A673 (cell line): ENCODE measurements around the gene PLEKHH2. TPM values are rescaled to one million over a fixed set of nuclear protein-coding genes. Genes with fewer than 3 reads are reported as not detected.

Experiments used
- BruUV-seq: library from RNA; stranded (reverse); fragments of 400-500 nt; replicated peaks from 2 replicates; lab custom pipeline; 2021; lab: Mats Ljungman, UMichigan
- CTCF ChIA-PET: fragments of 300-600 bp; sonication (Branson Sonifier 250); formaldehyde crosslinking; loops from one replicate; lab custom pipeline; 2022; ENCODE audit warnings: antibody characterized with exemption; lab: Charles Lee
- POLR2A ChIA-PET: fragments of 300-600 bp; sonication (Branson Sonifier 250); formaldehyde crosslinking; loops from one replicate; lab custom pipeline; 2022; ENCODE audit warnings: antibody characterized with exemption; ENCODE audit not compliant: low non-redundant PET; lab: Charles Lee
- DNase-seq: peaks from one replicate; pipeline ENCODE4 v3.0.0-alpha.2; 2015; ENCODE audit warnings: low spot score
- H3K27ac ChIP-seq: fragments of 200-600 bp; sonication (generic); 2 replicates; pipeline ENCODE4 v1.5.1; 2016; ENCODE audit warnings: mixed run types, low read depth, mild to moderate bottlenecking, mixed read lengths, antibody characterized with exemption, low read length; ENCODE audit not compliant: poor library complexity, severe bottlenecking
- H3K27me3 ChIP-seq: fragments of 200-600 bp; sonication (generic); replicated peaks from 2 replicates; pipeline ENCODE4 v1.6.1; 2017; ENCODE audit warnings: mixed run types, low read depth, mild to moderate bottlenecking, mixed read lengths, antibody characterized with exemption, low read length; ENCODE audit not compliant: insufficient read depth, poor library complexity
- H3K36me3 ChIP-seq: fragments of 200-600 bp; sonication (generic); 2 replicates; pipeline ENCODE4 v1.6.1; 2016; ENCODE audit warnings: mixed run types, mild to moderate bottlenecking, mixed read lengths, antibody characterized with exemption, low read length; ENCODE audit not compliant: insufficient read depth, poor library complexity, severe bottlenecking
- H3K4me1 ChIP-seq: fragments of 200-600 bp; sonication (generic); 2 replicates; pipeline ENCODE4 v1.6.1; 2017; ENCODE audit warnings: mixed run types, mild to moderate bottlenecking, mixed read lengths, antibody characterized with exemption, low read length; ENCODE audit not compliant: insufficient read depth, poor library complexity, severe bottlenecking
- H3K4me3 ChIP-seq: fragments of 200-600 bp; sonication (generic); 2 replicates; pipeline ENCODE4 v1.5.1; 2016; ENCODE audit warnings: low read depth, mixed run types, mild to moderate bottlenecking, mixed read lengths, low read length; ENCODE audit not compliant: poor library complexity, severe bottlenecking
- H3K9me3 ChIP-seq: fragments of 200-600 bp; sonication (generic); 2 replicates; pipeline ENCODE4 v1.6.1; 2016; ENCODE audit warnings: mixed run types, low read depth, mild to moderate bottlenecking, mixed read lengths, antibody characterized with exemption, low read length; ENCODE audit not compliant: poor library complexity, severe bottlenecking
- CTCF ChIP-seq: fragments of 300-800, 200-600 bp; sonication (generic); conservative IDR thresholded peaks from 2 replicates; pipeline ENCODE4 v1.5.1; 2017; ENCODE audit warnings: low read depth, mild to moderate bottlenecking, antibody characterized with exemption, low read length, moderate library complexity, mixed read lengths
- EZH2 ChIP-seq: fragments of 200-600 bp; sonication (generic); IDR thresholded peaks from 2 replicates; pipeline ENCODE4 v1.6.1; 2017; ENCODE audit warnings: borderline replicate concordance, low read depth, mild to moderate bottlenecking, mixed read lengths, antibody characterized with exemption, low read length; ENCODE audit not compliant: poor library complexity, severe bottlenecking
- intact Hi-C: fragments of 100-400 bp; cut with micrococcal nuclease; formaldehyde crosslinking; loops from one replicate; pipeline ENCODE4 v1.10.0; 2022; ENCODE audit not compliant: unreplicated experiment
- total RNA-seq: library from RNA; stranded (reverse); gene quantifications from 2 replicates; pipeline ENCODE4 v1.2.3, GENCODE V29; 2021

Gene PLEKHH2
- total RNA-seq, 1 experiment from 2014 or later, result 2.2 TPM

- POLR2A ChIA-PET, result no interaction called here
- CTCF ChIA-PET, result no interaction called here
- Histone ChIP-seq H3K9me3 (no peaks in the 10 kb centered on the region), H3K36me3 (no peaks in the 10 kb centered on the region), H3K27ac (no peak overlapping the region), H3K4me3 (no peak overlapping the region), H3K4me1 (no peaks in the 10 kb centered on the region), H3K27me3 (no peaks in the 10 kb centered on the region)
- intact Hi-C loops, result no loop called here
- TF ChIP-seq CTCF (no peak), EZH2 (no peak)
- BruUV-seq, result no TSS peak
- no peak for DNase-seq
Observed at GRCh38 chr2:43778233-43778632, 141.2 kb downstream of the PLEKHH2 start.

GRCh38 chr2:43787895-43788294 lies 150.8 kb downstream of the PLEKHH2 start:
- TF ChIP-seq EZH2, result no peak
- TF ChIP-seq CTCF, result no peak
- CTCF ChIA-PET, result no interaction called here
- POLR2A ChIA-PET, result no interaction called here
- Histone ChIP-seq H3K36me3 (no peaks in the 10 kb centered on the region), H3K4me3 (no peak overlapping the region), H3K27ac (no peak overlapping the region), H3K27me3 (no peaks in the 10 kb centered on the region), H3K9me3 (no peaks in the 10 kb centered on the region), H3K4me1 (no peaks in the 10 kb centered on the region)
- no TSS peak for BruUV-seq
- intact Hi-C loops, result no loop called here
- DNase-seq, result no peak

- intact Hi-C loops, result no loop called here
- no TSS peak for BruUV-seq
- Histone ChIP-seq H3K27me3 (no peaks in the 10 kb centered on the region), H3K9me3 (no peaks in the 10 kb centered on the region), H3K36me3 (no peaks in the 10 kb centered on the region), H3K27ac (no peak overlapping the region), H3K4me1 (no peaks in the 10 kb centered on the region), H3K4me3 (no peak overlapping the region)
- ChIA-PET POLR2A (no interaction called here), CTCF (no interaction called here)
- TF ChIP-seq EZH2 (no peak), CTCF (no peak)
- DNase-seq, result no peak
Observed at GRCh38 chr2:43788646-43789045, 151.6 kb downstream of the PLEKHH2 start.
